ENCODE results near the gene FBN2.

DNA sequence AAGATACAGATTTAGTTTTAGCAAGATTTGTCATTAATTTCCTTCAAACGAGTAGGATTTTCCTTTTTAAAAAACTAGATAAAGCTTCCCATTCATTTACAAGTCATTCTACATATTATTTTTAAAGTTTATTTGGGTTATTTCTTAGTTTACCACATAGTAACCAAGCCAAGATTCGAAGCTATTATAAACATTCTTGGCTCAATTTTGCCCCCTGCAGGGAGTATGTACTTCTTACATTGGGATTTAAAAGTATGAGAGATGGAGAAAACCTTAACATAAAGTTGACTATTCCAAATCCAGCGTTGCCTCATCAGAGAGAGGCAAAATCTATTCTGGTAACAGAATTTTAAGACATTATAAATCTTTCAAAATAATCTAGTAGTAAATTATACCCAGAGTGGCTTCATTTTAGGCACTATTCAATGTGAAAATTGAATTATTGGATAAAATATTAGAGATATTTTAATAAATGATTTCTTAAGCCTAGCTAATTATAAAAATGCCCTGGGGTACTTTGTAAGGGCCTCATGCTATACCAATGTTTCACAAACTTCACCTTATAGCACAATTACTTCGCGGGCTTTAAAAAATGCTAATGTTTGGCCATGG is 39.1 kb downstream of the FBN2 start:
- TF ChIP-seq EZH2 (IDR thresholded peaks at IDR 0.05), result no peak
- TF ChIP-seq, protein P1, sequence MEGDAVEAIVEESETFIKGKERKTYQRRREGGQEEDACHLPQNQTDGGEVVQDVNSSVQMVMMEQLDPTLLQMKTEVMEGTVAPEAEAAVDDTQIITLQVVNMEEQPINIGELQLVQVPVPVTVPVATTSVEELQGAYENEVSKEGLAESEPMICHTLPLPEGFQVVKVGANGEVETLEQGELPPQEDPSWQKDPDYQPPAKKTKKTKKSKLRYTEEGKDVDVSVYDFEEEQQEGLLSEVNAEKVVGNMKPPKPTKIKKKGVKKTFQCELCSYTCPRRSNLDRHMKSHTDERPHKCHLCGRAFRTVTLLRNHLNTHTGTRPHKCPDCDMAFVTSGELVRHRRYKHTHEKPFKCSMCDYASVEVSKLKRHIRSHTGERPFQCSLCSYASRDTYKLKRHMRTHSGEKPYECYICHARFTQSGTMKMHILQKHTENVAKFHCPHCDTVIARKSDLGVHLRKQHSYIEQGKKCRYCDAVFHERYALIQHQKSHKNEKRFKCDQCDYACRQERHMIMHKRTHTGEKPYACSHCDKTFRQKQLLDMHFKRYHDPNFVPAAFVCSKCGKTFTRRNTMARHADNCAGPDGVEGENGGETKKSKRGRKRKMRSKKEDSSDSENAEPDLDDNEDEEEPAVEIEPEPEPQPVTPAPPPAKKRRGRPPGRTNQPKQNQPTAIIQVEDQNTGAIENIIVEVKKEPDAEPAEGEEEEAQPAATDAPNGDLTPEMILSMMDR (IDR thresholded peaks at IDR 0.05 in 2 of 3, conservative IDR thresholded peaks at IDR 0.05 in 1 of 3; ENCODE audit: borderline replicate concordance in 1 of 3, insufficient read depth in 1 of 3, low read depth in 2 of 3, low read length in 2 of 3), result peak; percentile 47 to 66 (median 65); a peak in 5 of 6 replicates
- TF ChIP-seq POLR2AphosphoS5 (IDR thresholded peaks at IDR 0.05; ENCODE audit: low read depth, low read length), result no peak
- no peak for TF ChIP-seq CBX3 (IDR thresholded peaks at IDR 0.05; ENCODE audit: low read depth)
- no peak for TF ChIP-seq POLR2A (IDR thresholded peaks at IDR 0.05; ENCODE audit: borderline replicate concordance, extremely low read depth, insufficient read depth, insufficient read length)
- TF ChIP-seq, protein P2, sequence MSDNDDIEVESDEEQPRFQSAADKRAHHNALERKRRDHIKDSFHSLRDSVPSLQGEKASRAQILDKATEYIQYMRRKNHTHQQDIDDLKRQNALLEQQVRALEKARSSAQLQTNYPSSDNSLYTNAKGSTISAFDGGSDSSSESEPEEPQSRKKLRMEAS (IDR thresholded peaks at IDR 0.05), result no peak
- TF ChIP-seq, protein P3, sequence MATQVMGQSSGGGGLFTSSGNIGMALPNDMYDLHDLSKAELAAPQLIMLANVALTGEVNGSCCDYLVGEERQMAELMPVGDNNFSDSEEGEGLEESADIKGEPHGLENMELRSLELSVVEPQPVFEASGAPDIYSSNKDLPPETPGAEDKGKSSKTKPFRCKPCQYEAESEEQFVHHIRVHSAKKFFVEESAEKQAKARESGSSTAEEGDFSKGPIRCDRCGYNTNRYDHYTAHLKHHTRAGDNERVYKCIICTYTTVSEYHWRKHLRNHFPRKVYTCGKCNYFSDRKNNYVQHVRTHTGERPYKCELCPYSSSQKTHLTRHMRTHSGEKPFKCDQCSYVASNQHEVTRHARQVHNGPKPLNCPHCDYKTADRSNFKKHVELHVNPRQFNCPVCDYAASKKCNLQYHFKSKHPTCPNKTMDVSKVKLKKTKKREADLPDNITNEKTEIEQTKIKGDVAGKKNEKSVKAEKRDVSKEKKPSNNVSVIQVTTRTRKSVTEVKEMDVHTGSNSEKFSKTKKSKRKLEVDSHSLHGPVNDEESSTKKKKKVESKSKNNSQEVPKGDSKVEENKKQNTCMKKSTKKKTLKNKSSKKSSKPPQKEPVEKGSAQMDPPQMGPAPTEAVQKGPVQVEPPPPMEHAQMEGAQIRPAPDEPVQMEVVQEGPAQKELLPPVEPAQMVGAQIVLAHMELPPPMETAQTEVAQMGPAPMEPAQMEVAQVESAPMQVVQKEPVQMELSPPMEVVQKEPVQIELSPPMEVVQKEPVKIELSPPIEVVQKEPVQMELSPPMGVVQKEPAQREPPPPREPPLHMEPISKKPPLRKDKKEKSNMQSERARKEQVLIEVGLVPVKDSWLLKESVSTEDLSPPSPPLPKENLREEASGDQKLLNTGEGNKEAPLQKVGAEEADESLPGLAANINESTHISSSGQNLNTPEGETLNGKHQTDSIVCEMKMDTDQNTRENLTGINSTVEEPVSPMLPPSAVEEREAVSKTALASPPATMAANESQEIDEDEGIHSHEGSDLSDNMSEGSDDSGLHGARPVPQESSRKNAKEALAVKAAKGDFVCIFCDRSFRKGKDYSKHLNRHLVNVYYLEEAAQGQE (IDR thresholded peaks at IDR 0.05; ENCODE audit: low read depth), result no peak
- no peak for TF ChIP-seq TCF7L2 (IDR thresholded peaks at IDR 0.05; ENCODE audit: borderline replicate concordance, extremely low read depth, insufficient read depth, insufficient read length)
- no peak for TF ChIP-seq SIN3A (IDR thresholded peaks at IDR 0.05; ENCODE audit: low read depth)
- no peak for TF ChIP-seq CEBPB (IDR thresholded peaks at IDR 0.05; ENCODE audit: low read depth)
- no peak for TF ChIP-seq ZBTB33 (IDR thresholded peaks at IDR 0.05; ENCODE audit: extremely low read depth, insufficient replicate concordance, low read length)
